Nucleus accumbens (tissue), 56 donors: ENCODE data around the gene NACC2.

ENCODE experiments used
- DNase-seq, 56 donors: peaks; one replicate each; lab custom pipeline; 2025; lab: John Stamatoyannopoulos, UW

The NACC2 gene

DNA sequence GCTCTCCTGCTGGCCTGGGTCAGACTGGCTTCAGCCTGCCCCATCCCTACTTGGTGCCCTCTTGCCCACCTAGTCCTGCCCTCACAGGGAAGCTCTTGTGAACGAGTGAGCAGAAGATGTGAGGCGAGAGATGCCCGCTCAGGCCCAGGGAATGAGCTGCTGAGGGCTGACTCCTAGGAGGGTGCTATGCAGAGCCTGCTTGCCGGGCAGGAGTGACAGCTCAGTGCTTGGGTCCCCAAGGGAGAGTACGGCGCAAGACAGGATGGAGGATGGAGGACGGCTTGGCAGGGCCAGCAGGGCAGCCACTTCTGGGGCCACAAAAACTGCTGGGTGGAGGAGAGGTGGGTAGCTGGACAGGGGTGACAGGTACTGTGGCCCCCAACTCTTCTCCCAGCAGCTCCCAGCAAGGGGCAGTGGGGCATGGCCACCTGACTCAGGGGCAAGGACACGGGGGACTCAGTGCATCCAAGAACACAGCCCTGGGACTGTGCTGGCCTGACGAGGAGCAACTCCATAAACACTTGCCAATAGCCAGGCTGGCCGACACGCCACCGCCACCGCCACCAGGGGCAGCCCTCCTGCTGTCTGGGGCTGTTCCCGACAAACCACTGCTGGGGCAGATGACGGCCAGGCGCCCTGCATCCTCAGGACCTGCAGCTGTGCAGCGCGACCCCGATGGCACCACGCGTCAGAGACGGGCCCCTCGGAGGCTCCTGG, 78.4 kb downstream of the NACC2 start:
- no peak for DNase-seq

DNA sequence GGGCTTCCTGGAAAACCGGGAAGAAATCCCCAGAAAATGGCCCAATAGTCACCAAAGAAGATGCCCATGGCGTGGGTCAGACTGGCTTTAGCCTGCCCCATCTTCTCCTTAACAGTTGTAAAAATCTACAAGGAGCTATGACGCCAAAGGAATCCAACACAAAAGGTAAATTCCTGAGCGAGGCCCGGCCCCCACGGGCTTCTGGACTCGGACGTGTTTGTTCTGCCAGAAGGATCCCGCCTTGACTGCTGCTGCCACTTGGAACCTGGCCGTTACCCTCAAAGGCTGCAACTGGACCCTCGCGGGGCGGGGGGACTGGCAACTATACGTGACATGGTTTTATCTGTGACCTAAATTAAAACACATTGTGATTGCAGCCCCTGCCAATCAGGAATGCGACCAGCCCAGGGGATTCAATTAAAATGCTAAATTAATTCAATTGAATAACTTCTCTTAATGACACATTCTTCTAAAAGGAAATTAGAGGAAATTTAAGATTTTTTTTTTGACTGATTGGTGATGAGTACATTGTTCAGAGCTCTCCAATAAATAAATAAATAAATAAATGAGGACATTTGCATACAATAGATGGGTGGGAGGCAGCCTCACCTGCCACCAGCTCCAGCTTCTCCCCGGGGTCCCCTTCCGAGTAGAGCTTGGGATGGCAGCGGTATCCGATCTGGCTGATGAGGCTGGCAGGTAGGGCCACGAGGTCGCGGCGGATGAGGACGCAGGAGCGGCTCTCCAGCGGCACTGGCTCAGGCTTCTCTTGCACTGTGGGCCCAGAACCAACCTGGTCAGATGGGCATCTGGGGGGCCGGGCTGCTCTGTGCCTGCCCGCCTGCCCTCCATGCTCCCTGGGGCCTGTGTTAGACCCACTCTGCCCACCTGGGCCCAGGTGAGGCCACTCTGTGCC, 79.2 kb downstream of the NACC2 start:
- DNase-seq = no peak

DNA sequence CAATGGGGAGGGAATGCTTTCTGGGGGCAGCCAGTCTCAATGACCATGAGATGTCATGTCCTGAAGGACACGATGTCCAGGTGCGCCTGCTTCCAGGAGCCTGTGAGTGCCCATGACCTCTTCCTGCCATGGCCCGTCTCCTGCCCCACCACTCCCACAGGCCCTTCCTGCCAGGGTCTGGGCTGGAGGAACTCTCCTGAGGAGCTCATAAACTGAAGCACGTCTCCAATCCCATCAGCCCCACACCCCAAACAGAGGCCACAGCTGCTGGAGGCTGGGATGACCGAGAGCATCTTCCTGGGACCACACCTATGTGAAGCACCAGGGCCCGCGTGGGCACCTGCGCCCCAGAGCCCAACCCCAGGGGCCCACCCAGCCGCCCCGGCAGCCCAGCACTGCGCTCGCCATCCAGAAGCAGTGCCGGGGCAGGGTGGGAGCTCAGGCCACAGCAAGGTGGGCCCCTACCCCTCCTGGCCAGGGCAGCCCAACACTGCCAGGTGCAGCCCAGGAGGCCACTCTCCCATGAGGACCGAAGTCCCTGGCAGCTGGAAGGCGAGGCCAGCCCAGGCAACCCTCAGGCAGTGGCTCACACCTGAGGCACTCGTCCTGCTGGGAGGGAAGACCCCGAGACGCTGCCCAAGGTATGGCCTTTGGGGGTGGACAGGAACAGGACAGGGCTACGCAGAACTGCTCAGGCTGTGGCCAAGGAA, 80.0 kb downstream of the NACC2 start:
- DNase-seq = no peak

DNA sequence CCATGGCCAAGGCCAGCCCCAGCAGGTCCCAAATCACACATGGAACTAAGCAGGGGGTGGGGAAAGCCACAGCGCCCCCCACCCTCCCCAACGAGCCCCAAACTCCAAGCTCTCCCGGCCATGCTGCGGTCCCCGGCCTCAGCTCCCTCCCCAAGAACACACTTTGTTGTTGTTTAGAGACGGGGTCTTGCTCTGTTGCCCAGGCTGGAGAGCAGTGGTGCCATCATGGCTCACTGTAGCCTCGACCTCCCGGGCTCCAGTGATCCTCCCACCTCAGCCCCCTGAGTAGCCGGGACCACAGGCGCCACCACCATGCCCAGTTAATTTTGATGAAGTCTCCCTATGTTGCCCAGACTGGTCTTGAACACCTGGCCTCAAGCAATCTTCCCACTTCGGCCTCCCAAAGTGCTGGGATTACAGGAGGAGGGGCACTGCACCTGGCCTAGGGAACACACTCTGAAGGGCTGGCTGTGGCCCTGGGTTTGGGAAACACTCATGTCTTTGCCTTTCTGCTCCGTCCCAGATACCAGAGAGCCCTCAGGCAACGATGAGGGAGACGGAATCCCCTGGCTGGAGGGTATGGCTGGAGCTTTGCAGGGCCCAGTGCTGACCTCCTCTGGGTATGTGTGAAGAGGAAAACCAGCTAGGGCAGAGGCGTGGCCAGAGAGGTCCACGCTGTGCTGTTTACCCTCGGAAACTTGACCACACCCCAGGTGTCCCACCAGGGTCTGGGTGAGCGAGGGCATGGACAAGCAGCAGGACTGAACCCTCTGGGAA, 80.8 kb downstream of the NACC2 start:
- DNase-seq = no peak

DNA sequence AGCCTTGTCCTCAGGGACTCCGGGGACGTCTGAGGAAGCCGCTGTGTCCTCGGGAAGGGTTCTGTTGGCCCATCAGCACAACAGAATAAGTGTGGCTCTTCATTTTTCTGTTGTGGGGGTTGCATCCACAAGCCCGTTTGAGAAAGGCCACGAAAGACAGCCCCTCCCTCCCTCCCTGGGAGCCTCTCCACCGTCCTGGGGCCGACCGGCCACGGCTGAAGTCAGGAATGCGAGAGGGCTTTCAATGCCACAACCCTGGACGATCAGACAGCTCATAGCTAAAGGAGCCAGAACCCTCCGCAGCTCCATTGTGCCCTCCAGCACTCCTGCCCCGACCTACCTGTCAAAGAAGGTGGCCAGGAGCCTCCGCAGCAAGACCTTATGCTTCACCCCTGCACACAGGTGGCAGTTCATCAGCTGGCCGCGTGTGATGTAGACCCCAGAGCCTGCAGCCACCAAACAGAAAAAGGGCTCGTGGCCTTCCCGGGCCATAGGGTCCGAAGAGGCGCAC, 81.5 kb downstream of the NACC2 start:
- no peak for DNase-seq

DNA sequence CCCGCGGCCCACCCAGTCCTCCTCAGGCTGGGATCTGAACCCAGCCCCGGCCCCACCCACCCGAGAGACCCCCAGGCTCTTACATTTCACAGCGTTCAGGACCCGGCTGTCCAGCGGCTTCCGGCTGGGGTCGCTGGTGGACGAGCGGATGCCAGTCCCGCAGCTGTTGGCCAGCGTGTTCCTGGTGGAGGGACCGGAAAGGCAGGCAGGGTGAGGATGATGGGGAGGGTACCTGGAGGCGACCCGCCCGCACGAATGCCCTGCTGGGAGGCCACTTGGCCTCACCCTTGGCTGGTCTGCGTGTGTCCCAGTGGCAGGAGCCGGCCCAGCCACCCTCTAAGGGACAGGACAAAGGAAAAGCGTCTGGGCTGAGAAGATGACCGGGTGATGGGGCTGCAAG, 82.0 kb downstream of the NACC2 start:
- DNase-seq = no peak

DNA sequence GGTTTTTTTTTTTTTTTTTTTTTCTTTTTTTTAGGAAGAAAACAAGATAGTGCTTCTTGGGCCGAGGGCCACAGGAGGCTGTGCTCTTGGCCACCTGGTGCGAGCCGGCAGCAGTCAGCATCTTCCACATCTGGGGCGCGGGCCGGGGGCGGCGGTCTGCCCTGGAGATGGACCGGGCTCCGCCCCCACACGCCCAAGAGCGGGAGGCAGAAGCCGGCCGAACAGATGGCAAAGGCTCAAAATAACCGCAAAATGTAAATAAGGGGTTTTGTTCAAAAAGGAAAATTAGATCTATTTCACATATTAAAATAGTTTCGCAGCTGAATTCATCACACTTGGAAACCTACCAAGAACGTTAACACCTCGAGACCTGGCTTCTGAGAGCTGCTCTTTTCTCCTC, 82.4 kb downstream of the NACC2 start:
- no peak for DNase-seq

DNA sequence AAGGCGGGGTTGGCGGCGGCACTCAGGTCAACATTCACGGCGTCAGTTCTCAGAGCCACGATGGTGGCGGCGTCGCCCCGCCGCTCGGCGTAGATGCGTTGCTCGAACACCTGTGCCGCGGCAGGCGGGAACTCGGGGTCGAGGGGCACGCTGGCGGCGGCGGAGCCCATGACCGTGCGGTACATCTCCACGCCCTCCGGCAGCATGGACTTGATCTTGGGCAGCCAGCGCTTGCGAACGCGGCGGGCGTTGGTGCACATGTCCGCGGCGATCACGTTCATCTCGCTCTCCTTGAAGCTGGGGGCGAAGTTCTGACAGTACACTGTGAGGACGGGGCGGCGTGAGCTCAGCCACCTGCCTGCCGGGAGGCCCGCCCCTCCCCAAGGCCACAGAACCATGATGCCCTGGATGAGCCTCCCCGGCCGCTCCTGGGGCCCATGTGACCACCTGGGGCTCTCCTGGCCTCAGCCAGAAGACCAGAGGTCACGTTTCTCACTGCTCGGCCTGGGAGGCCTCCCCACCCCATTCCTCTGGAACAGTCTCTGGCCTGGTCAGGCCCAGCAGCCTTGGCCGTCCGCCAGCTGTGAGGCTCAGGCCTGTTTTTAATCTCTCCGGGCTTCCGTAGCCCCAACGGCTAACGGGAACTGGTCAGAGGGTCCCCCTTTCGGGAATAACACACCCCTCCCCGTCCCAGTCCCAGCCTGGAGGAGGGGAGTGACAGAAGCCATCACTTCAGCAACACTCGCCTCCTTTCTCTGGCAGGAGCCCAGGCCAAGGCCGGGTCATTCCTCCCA, 83.2 kb downstream of the NACC2 start:
- peak in 39 of 56 donors; percentile 7 to 71 (median 40) for DNase-seq

DNA sequence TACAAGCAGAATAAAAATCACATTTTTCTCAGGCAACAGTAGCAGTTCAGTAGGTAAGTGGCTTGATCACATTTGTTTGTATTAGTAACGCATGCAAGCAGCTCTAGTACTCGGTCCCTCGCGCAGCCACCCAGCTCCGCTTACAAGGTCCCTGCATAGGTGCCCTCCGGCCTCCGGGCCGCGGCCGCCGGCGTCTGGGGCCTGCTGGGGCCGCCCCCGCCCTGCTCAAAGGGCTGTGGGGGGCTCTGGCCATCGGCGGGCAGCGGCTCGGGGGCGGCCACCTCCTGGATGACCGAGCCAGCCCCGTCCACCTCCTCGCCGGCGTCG, 83.8 kb downstream of the NACC2 start:
- no peak for DNase-seq

DNA sequence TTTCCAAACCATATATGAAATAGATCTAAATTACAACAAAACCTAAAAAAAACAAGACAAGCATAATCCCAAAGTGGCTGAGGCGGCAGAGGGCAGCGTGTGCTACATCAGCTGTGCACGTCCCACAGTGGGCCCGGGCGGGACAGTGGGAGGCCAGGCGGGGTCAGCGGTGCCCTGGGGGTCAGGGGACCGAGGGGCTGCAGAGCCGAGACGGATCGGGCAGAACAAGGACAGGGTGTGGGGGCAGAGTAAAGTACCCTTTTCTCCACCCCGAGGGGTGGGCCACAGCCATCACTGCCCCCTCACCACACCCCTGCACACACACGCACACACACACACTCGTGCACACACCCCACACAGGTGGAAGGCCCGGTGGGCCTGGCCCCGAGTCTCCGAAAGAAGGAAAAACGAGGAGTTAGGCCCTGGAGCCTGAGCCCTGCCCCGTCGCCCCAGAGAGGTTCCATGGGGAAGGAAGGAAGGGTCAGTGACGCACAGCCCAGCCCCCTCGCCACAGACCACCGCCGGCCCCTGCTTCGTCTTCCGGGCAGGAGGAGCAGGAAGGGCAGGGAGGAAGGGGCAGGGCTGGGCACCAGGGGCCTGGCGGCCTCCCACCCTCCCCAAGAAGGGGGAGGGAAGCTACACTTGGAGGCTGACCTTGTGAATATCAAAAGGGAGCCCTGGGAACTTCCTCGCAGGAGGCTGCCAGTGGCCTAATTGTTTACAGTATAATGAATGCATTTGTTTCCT, 84.3 kb downstream of the NACC2 start:
- DNase-seq = no peak

DNA sequence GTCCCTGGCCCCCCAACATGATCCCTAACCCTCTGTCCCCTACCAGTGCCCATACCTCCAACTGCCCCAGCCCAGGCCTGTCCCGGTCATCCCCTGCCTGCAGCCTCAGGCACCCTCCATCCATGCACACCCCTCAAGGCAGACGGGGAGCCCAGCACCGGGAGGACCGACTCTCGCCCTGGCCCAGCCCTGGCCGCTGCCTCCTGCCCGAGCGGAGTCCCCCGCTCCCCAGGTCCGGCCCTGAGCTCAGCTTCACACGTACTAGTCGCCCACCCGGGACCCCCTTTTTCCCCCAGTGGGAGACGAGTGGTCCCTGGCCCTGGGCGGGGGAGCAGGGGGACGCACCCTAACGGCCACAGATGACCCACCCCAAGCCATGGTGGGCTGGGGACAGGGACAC, 84.9 kb downstream of the NACC2 start:
- DNase-seq = no peak

DNA sequence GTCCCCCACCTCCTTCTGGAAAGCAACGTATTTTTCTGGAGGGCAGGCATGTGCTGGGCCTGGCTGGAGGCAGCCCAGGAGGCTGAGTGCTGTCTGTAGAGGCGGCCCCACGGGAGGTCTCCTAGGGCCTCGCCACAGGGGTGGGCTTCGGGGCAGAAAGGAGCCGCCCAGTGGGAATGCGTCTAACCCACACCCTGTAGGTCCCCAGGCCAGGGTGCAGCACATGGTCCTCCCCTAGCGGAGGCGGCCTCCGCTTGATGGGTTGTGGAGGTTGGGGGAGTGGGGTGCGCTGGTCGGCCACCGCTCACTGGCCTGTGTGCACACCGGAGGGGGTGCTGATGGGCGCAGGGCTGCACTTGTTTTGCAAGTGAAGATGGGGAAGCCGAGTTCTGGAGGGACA, 85.6 kb downstream of the NACC2 start:
- no peak for DNase-seq

DNA sequence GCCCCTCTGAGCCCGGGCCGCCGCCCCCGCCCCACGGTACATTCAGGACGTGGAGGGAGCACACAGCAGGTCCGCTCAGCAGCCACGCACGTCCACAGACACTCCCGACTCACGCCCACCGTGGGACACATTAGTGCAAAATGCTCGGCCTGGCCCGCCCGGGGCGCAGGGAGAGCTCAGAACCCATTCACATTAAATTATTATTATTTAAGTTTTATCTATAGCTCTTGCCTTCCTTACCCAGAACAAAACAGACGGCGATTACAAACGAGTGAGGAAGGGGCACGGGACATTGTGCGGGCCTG, 86.4 kb downstream of the NACC2 start:
- no peak for DNase-seq

DNA sequence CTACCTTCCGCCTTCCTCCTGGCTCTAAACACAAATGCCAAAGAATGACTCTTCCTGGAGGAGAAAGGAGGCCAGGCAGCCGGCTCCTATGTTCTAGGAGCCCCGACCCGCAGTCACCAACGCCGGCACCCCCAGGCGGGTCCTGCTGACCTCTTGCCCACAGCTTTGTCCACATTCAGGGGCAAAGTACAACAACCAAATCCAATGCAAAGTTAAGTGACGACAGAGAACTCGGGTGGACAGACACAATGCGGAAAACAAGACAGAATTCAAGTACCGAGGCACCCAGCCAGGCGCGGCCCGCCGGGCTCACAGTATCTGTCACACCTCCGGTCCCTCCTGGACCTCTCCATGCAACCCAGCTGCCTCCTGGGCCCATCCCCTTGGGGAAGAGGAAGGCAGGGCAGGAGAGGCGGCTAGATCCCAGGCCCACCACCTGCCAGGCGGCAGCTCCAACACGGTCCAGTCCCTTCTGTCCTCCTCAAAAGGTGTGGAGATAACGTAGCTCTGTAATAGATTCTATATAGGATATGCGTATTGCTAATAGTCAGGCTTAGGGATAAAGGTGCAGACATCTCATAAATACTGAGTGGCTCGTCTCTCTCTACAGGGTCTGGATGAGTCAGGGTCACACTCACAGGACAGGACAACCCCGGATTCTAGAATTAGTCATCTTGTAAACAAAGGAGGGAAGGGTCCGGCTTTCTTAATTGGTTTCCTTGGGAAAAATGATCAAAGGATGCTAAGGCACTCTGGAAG, 87.0 kb downstream of the NACC2 start:
- DNase-seq = no peak

DNA sequence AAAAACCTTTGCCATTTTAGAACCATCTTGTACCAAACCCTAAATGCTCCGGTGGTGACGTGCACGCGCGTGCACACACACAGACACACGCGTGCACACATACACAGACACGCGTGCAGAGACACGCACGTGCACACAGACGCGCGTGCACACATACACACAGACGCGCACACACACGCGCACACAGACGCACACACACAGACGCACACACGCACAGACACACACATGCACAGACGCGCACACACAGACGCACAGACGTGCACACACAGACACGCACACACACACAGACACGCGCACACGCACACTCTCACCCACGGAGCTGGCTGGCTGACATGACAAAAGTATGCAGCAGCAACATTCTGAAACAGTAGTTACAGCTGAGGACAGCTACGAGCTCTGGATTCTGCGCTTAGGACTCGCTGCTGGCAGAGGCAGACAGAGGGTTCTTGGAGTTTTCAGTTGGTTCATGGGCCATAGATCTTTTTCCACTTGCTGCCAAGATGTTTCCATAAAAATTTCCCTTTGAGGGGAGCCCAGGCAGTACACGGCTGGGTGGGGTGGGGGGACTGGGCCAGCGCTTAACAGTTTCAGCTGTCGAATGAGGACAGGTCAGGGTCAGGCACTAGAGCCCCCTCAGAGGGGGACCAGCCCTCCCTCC, 87.7 kb downstream of the NACC2 start:
- no peak for DNase-seq

DNA sequence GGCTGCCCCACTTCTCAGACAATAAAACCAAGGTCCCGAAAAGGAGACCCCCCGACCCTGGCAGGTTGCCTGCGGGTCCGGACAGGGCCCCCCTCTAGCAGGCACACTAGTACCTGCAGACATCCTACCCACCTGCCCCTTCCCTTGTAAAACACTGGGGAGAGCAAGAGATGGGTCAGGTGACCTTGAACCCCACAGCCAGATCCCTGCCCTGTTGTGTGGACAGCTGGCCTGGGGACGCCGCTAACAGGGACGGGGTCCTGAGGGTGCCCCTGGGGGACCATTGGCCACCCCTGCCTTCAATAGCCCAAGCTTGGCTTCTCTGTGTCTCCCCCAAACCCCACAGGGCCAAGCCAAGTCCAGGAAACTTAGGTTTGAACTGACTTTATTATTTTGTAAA, 88.9 kb downstream of the NACC2 start:
- DNase-seq = no peak

DNA sequence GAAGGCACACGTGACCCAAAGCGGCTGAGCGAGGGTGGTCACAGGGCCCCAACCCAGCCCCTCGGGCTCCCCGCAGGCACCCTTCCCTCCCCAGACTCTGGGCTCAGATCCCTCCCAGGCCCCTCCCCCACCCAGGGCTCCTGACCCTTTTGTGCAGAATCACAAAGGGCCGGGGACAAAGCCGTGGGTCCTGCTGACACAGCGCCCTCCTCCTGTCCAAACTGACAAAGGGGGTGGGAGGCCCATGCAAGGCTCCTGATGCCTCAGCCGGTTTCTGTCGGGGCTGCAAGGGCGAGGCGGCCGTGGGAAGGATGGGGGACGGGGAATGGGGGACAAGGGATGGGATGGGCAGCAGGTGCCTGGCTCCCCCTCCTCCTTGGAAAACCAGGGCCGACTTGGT, 90.4 kb downstream of the NACC2 start:
- no peak for DNase-seq

DNA sequence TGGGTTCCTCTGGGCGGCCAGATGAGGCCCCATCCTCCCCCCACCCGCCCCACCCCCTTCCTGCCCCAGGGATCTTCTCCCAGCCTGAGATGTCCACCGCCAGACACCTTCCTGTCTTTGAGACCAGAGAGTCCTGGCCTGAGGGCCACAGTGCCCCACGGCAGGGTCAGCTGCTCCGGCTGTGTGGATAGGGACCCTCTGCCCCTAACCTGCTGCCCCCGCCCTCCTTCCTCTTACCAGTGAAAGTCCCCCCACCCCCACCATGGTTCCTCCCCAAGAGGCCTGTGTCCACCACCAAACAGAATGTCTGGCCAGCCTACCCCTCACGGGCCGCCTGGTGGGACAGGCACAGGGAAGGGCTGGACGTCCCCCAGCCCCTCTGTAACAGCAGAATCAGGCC, 90.9 kb downstream of the NACC2 start:
- no peak for DNase-seq
